HG03097 (cell line): ENCODE data around the gene ZBTB16.

Experiments used
- ATAC-seq: cut with Tn5 transposase; IDR thresholded peaks from one replicate; pipeline ENCODE4 v1.9.1; 2021; ENCODE audit not compliant: unreplicated experiment, low FRiP score

The ZBTB16 gene

GRCh38 chr11:114265122-114265878 is 205.8 kb downstream of the ZBTB16 start:
- no peak for ATAC-seq

DNA sequence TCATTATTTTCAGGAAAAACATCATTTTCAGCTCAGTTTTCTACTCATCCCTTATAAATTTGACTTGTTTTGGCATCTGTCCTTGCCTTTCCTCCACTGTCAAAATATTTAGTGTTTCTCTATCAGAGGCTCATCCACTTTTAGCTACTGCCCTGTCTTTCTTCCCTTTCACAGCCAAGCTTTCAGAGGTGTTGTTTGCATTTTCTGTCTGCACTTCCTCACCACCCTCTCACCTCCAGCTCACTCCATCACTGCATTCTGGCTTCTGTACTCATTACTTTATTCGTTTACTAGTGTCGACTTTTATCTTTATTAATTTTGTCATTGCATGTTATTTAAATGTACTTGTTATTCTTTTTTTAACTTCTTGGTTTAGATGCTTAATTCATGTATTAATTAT is 210.0 kb downstream of the ZBTB16 start:
- no peak for ATAC-seq

DNA sequence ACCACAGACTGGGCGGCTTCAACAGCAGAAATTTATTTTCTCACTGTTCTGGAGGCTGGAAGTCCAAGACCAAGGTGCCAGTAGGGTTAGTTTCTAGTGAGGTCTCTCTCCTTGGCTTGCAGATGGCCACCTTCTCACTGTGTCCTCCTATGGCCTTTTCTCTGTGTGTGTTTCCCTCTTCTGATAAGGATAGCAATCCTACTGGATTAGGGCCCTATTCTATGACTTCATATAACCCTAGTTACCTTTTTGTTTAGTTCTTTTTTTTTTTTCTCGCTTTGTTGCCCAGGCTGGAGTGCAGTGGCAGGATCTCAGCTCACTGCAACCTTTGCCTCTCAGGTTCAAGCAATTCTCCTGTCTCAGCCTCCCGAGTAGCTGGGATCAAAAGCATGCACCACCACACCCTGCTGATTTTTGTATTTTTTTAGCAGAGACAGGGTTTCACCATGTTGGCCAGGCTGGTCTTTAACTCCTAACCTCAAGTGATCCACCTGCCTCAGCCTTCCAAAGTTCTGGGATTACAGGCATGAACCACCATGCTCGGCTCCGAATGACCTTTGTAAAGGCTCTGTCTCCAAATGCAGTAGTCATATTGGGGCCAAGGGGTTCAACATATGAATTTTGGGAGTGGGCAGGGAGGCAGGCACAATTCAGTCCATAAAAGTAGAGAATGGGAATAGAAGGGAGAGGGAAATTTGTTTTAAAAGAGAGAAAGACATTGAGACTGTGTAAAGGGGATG is 211.2 kb downstream of the ZBTB16 start:
- no peak for ATAC-seq

GRCh38 chr11:114271316-114271715 is 211.8 kb downstream of the ZBTB16 start:
- no peak for ATAC-seq

GRCh38 chr11:114272311-114272710 is 212.8 kb downstream of the ZBTB16 start:
- no peak for ATAC-seq

DNA sequence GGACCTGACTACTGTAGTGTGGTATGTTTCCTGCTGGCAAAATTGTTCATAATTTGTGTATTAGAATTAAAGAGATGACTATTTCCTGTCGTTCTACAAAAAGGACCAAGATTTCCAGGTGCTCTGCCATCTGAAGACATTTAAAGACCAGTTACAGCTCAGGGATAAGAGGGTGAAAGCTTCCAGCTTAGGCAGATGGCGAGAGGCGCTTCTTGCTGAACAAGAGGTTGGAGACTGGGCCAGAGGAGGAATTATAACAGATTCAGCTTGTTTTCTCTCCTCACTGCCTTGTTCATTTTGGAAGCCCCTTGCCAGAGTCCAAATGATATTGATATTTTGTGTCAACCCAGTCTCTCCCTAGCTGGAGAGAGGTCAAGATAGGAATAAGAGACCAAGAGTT is 213.6 kb downstream of the ZBTB16 start:
- ATAC-seq: no peak

- no peak for ATAC-seq
These were observed 214.6 kb downstream of the ZBTB16 start for GRCh38 chr11:114273890-114274635.

GRCh38 chr11:114274637-114275036 is 215.1 kb downstream of the ZBTB16 start:
- no peak for ATAC-seq

DNA sequence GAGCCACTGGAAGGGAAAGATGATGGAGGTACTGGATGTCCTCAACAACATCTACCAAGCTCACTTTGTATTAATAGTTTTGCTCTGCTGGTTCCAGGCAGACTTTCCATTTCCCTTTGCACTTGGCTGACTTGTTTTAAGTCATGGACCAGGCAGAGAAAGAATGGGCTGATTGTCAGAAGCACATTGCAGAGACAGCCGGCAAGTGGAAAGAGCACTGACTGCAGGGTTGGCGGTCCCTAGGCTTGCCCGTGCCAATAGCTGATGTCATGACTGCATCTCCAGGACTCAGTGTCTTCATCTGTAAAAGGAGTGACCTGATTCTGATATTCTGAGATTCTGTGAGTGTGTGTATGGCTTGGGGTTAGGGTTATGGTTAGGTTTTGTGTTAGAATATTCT is 215.8 kb downstream of the ZBTB16 start:
- no peak for ATAC-seq

DNA sequence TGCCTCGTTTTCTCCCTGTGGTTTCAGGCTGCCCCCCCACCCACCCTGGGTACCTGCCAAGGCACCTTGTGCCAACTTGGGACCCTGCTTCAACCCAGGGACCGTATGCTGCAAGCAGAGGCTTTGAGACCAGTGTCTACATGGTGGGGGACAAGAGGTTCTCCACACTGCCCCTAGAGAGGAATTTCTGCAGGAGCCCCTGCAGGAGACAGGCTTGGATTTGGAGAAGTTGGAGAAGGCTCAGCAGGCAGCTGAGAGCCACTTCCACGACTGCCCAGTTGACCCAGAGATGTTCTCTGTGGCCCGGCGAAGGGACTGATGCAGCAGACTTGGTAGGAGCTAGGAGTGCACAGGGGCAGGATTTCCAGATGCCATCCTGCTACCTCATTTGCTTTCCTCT is 216.6 kb downstream of the ZBTB16 start:
- ATAC-seq: no peak

- no peak for ATAC-seq
These were observed 218.3 kb downstream of the ZBTB16 start for GRCh38 chr11:114277637-114278341.

DNA sequence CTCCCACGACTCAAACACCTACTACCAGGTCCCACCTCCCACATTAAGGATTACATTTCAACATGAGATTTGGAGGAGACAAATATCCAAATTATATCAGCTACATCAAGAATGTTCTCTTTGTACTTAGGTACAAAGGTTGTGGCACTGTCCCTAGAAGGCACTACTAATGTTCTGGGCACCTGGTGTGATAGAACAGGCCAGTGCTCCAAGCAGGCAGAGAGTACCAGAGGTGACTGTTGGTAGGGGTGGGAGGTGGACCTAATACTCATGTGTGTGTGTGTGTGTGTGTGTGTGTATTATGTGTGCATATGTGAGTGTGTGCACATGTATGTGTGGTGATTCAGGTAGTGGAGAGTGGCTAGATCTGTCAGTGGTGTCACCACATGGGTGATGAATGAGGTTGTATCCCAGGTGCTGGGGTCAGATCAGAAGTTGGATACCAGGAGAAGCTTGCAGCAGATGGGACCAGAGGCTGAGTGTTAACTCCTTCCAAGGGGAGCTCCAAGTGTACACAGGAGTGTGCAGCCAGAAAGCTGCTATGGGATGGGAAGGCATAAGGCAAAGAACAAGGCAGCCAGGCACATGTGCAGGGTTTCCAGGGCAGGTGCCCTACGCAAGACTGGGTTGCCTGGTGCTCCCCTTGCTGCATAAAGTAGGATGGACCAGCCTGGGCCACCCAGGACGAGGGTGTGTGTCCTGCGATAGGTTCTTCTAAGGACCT is 219.0 kb downstream of the ZBTB16 start:
- no peak for ATAC-seq

- ATAC-seq: no peak
These were observed 220.5 kb downstream of the ZBTB16 start for GRCh38 chr11:114279792-114280546.

DNA sequence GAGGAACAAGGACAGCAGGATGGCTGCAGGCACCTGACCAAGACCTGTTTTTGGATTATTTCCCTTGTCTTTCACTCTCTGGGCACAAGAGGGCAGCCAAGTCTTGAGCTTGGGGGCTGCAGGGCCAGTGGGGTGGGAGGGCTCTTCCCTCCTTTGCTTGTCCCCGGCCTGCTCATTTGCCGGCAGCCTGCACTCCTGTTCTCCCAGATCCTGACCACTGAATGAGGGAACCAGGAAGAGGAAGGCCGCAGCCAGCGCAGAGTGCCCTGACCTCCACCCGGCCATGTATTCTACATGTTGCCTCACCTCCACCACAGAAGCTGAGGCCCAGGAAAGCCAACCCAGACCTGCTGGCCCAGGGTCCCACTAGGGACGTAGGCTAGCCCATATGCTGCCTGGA is 221.2 kb downstream of the ZBTB16 start:
- ATAC-seq: no peak

DNA sequence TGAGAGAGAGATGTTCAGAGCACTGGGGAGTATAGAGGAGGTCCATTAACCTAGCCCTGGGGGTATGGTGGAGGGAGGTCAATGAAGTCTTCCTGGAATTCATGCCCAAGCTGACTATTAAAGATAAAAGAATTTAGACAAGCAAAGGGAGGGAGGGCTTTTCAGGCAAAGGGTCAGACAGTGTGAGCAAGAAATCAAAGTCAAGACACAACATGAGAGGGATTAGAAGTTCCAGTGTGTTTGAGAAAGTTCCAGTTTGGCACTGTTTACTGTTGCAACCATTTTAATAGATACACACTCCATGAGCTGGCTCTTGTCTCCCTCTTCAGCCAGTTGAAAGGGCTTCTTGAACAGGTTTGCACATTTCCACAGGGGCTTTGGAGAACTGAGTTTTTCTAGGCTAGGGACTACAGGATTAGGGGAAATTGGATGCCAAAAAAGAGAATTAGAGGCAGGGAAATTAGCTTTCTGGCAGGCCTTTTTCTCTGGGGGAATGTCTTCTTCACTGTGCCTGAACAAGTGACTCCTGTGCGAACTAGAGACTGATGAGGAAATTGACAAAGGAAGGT is 222.0 kb downstream of the ZBTB16 start:
- ATAC-seq: no peak

DNA sequence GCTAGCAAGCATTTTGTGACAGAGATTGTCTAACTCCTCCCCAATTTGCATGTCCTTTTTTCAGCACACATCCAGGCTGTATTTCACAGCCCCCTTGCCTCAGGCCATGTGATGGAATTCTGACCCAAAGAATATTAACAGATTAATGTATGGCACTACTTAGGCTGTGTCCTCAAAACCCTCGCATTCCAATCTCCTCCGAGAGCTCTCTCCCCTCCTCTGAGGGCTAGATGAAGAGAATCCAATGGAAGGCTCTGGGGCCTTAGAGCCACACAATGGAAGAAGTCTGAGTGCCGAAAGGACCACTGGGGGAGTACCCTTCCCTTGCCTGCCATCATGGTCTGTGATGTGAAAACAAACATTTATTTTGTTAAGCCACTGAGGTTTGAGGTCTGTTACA is 223.0 kb downstream of the ZBTB16 start:
- no peak for ATAC-seq

GRCh38 chr11:114283422-114283821 is 223.9 kb downstream of the ZBTB16 start:
- no peak for ATAC-seq

- no peak for ATAC-seq
These were observed 224.5 kb downstream of the ZBTB16 start for GRCh38 chr11:114284021-114284420.

GRCh38 chr11:114284914-114285313 is 225.4 kb downstream of the ZBTB16 start:
- no peak for ATAC-seq
